ENCODE results near the gene EXD3. TPM values are rescaled to one million over a fixed set of nuclear protein-coding genes. Genes with fewer than 3 reads are reported as not detected.

Gene EXD3
- total RNA-seq, 1 experiment from 2014 or later: 1.4 TPM

DNA sequence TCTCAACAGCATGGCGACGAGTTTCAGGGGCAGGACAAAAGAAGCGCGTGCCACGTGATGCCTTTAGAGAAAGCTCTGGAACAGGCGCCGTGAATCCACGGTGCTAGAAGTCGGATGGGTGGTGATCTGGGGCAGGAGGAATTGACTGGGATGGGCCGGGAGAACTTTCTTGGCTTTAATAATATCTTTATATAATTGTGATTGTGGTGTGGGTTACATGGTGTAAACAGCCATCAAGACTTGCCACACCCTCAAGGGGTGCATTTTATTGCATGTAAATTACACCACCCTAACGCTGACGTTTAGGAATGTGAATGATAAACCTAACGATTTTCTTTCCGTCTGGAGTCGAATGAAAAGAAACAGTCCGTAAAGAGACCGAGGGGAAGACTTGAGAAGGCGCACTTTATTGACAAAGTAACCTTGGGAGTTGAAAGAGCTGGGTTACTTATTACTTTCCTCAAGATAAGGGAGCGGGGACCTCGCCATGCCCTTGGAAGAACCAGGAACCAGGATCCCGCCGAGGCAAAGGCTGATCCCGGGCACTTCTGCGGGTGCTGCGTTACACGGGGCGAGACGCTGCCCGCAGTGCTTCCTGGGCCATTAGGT lies 129.4 kb downstream of the EXD3 start:
- in situ Hi-C loops (cut with HindIII; ENCODE audit: low pct_unique_long_range_greater_than_20kb, low sequenced_read_pairs): no loop called here
- no peak for DNase-seq (ENCODE audit: low read depth, low spot score)

DNA sequence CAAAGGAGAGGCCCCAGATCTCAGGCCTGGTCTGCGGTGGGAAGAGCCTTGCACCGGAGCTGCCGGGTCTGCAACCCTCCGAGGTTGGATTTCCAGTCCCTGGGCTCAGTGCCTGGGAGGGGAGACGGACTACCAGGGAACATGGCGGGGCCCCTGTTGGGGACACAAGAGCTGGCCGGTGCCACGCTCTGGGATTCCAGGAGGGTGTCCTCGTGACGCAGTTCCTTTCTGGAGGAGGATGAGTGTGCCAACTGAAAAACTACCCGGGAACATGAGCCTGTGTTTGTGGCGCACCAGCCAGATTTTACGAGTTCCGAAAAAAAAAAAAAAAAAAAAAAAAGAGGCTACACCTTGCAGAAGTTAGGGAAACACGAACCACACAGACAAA lies 129.9 kb downstream of the EXD3 start:
- in situ Hi-C loops (cut with HindIII; ENCODE audit: low pct_unique_long_range_greater_than_20kb, low sequenced_read_pairs): no loop called here
- no peak for DNase-seq (ENCODE audit: low read depth, low spot score)

DNA sequence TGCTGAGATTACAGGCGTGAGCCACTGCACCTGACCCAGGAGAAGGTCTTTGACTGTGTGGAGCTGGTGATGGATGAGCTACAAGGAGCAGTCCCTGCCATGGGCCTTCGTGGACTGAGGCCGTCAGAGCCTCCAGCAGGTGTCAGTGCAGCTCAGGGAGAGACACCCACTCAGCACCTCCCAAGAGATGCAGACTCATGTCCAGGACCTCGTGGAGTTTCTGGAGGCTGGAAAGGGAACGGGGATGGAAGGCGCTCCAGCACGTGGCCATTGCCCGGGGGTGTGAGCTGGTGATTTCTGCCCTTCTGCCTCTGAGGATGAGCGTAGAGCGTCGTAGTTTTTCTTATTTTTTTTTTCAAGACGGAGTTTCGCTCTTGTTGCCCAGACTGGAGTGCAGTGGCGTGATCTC lies 136.0 kb downstream of the EXD3 start:
- in situ Hi-C loops (cut with HindIII; ENCODE audit: low pct_unique_long_range_greater_than_20kb, low sequenced_read_pairs): no loop called here
- DNase-seq (ENCODE audit: low read depth, low spot score): peak; percentile 92

DNA sequence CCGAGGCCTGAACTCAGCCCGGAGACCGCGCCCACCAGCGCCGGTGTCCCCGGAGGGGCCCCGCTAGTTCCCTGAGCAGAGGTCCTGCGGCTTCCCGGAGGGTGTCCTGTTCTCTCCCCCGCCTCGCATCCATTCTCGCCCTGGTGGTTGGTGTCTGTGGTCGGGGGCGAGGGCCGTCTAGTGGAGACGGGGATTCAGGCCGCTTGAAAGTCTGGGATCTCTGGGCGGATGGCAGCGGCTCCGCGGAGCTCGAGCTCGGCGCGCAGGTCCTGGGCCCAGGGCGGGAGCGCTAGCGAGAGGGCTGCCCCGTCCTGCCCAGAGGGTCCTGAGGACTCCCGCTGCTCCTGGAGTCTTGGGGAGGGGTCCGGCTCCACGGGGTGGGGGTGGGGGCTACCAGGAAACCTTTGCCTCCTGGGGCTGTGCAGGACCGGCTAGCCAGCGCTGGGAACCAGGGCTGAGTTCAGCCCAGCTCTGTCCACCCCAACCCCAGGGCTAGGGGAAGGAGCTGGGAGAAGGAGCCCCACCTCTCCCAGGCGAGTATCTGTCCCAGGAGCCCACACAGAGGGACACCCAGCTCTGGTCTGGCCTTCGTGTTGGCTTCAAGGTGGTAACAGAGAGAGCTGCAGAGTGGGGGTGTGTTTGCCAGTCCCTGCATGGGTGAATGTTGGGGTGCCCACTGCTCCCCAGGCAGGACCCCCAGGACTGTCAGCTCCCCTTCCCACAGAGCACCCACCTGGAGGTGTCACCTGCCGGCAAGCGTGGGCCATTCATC lies 141.4 kb downstream of the EXD3 start:
- in situ Hi-C loops (cut with HindIII; ENCODE audit: low pct_unique_long_range_greater_than_20kb, low sequenced_read_pairs): no loop called here
- no peak for DNase-seq (ENCODE audit: low read depth, low spot score)

DNA sequence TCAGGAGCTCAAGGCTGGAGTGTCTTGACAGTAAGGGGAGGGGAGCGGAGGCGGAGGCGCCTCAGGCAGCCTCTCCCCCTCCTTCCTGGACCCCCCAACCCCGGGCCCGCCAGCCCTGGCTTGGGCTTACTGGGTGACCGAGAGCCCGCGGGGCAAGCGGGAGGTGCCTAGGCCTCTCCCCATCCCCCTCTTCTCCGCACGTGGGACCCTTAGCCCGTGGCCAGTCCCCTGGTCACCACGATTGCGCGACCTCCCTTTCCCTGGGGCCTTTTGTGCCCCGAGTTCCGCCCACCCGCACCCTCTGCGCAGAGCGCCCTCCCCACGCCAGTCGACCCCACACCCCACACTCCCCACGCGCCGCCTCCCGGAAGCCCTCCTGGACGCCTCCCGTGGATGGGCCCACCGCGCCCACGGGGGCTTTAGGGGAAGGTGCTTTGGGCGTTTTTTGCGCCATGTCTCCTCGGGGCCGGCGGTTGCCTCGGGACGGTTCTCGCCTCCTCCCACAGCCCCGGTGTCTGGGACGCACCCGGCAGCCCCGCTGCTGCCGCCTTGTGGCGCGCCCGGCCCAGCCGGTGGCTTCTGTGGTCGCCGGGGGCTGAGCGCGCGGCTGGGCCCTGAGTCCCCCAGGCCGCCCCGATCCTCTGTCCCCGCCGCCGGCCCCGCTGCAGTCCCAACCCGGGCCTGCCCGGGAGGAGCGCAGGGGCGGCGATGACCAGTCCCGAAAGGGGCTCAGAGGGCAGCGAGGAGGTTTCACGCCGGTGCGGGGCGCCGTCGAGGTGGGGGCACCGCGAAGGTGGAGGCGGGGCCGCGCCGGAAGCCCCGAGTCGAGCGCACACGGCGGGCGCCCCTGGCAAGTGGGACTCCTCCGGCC lies 142.3 kb downstream of the EXD3 start:
- in situ Hi-C loops (cut with HindIII; ENCODE audit: low pct_unique_long_range_greater_than_20kb, low sequenced_read_pairs): no loop called here
- no peak for DNase-seq (ENCODE audit: low read depth, low spot score)

DNA sequence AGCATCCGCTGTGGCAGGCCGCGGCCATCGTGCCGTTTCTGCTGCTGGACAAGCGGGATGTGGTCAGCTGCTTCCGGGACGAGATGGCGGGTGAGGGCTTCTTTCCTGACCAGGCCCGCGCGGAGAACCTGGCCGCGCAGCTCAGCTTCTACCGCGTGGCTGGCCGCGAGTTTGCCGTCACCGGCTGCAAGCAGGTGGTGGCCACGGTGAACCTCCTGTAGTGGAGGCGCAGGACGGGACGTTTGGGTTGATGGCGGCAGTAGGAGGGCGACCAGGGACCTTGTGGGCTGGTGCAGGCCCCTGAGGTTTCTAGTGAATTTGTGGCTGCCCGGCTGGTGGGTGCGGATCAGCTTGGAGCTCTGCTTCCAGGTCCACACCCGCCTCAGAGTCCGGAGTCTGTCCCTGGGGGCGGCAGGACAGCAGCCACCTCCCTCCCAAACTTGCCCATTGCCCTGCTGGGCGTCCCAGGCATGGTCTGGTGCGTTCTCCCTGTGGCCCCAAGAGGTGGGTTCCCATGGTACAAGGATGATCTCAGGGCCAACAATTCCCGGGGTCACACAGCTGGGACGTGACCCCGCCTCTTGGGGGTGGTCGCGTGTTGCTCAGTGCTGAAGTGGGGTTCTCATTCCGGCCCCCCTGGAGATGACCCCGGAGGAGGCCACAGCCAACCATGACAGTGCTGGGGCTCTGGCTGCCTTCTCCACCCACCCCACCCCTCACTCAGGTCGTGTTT lies 143.1 kb downstream of the EXD3 start:
- in situ Hi-C loops (cut with HindIII; ENCODE audit: low pct_unique_long_range_greater_than_20kb, low sequenced_read_pairs): no loop called here
- no peak for DNase-seq (ENCODE audit: low read depth, low spot score)

DNA sequence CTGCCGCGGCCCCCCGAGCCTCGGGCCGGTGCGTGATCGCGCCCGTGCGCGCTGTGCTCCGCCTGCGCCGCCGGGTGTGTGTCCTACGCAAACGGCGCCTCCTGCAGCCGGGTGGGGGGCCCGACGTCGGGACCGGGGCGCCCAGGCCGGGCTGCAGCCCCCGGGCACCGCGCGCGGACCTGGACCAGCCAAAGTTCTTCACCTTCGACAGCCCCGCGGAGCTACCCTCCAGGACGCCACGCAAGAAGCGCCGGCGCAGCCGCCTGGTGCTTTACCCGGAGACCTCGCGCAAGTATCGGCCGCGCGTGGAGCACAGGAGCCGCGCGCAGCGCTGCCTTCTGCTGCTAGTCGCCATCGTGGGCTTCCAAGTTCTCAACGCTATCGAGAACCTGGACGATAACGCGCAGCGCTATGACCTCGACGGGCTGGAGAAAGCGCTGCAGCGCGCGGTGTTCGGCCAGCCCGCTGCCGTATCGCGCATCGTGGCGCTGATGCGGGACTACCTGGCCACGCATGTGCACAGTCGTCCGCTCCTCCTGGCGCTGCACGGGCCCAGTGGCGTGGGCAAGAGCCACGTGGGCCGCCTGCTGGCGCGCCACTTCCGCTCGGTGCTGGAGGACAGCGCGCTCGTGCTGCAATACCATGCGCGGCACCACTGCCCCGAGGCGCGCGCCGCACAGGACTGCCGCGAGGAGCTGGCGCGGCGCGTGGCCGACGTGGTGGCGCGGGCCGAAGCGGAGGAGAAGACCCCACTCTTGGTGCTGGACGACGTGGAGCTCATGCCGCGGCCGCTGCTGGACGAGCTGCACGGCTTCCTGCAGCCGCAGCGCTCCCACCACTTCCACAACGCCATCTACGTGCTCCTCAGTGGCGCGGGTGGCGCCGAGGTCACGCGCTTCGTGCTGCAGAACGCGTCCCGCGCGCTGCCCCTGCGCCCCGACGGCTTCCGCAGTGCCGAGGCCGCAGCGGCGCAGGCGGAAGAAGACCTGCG lies 143.9 kb downstream of the EXD3 start:
- DNase-seq (ENCODE audit: low read depth, low spot score): no peak
- in situ Hi-C loops (cut with HindIII; ENCODE audit: low pct_unique_long_range_greater_than_20kb, low sequenced_read_pairs): no loop called here

DNA sequence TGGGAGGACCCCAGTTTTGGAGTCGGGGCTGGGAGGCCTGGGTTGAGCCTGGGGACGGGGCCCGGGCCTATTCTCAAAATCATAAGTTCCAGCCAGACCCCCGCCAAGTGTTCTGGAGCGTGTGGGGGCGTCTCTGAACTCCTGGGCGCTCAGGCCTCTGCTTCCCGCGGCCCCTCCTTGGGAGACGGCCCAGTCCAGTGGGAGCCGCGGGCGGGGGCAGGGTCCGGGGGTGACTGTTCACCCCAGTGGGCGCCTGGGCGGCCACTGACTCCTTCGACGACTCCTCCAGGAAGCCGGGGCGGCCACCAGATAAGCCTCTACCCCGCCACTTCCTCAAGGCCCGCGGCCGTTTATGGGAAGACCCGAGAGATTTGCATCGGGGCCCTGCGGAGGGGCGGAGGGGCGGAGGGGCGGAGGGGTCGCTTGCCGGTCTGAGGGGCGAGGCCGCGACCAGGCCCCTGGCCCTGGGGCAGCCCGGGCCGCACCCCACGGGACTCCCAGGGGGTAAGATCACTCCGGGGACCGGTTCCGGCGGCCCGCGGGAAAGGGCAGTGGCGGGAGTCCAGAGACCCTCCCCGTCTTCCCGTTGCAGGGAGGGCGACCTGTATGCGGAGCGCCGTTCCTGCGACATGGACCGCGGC lies 144.8 kb downstream of the EXD3 start:
- no peak for DNase-seq (ENCODE audit: low read depth, low spot score)
- in situ Hi-C loops (cut with HindIII; ENCODE audit: low pct_unique_long_range_greater_than_20kb, low sequenced_read_pairs): no loop called here

DNA sequence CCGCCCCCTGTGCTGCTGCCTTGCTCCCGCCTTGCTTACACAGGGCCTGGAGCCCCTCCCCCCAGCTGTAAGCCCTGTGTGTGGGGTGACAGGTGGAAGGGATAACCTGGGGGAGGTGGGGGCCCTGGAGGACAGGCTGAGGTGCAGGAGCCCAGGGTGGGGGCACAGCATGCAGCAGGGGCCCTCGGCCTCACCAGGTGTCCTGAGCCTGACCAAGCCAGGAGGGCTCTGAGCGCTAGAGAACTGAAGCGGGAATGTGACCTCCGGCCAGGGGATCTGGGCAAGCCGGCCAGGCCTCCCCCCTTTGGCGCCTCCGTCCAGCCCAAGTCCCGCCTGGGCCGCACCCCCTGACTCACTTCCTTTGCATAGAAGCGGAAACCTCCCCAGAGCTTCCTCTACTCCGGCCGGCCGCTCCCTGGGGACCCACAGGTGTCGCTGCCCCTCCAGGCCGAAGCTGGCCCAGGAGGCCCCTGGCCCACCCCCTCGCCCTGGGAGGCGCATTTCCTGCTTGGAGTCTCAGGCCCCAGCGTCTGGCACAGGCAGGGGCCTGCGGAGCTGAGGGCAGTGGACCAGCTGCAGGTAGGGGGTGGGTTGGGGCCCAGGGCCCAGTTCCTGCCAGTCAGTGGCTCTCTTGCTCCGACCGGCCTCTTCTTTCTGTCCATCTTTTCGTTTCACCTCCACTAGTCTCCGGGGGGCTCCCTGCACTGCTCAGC lies 145.5 kb downstream of the EXD3 start, which contains the start of gene TOR4A:
Gene TOR4A, plus strand, starts transcription at position 398 of the 713 bp plus-strand sequence. CDS start 964 bp downstream, outside the sequence.
- in situ Hi-C loops (cut with HindIII; ENCODE audit: low pct_unique_long_range_greater_than_20kb, low sequenced_read_pairs): no loop called here
- no peak for DNase-seq (ENCODE audit: low read depth, low spot score)

DNA sequence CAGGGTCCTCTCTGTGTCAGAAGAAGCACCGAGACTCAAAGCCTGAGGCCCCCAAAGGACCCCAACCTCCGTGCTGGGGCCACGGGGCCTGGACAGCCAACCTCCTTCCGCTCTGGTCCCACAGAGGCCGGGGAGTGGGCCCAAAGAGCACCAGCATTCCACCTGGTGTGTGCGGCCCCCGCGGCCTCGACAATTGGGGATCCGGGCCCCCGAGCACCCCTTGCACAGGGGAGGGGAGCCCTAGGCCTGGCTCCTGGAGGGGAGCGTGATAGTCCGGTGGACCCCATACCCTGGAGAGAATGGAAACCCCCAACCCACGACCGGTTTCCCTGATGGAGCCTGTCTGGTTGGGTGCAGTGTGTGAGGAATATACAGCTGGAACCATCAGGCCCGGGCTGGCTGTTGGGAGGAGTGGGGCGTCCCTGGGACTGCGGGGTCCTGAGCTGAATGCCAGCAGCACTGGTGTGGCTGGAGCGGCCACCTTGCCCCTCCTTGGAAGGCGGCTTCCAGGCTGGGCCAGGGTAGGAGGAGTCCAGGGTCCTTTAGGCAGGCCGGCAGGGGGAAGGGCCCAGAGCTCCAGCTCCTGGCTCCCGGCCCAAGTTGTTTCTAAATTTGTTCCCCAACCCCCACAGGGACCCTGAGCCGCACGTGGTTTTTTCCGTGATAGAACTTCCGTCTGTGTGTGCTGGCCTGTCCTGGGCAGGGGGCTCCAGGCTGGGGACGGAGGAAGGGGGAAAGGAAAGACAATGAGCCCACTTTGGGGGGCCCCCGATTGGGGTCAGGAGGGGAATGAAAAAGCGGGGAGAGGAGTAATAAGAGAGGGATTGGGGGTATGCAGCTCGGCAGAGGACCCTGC lies 146.3 kb downstream of the EXD3 start:
- in situ Hi-C loops (cut with HindIII; ENCODE audit: low pct_unique_long_range_greater_than_20kb, low sequenced_read_pairs): no loop called here
- no peak for DNase-seq (ENCODE audit: low read depth, low spot score)

DNA sequence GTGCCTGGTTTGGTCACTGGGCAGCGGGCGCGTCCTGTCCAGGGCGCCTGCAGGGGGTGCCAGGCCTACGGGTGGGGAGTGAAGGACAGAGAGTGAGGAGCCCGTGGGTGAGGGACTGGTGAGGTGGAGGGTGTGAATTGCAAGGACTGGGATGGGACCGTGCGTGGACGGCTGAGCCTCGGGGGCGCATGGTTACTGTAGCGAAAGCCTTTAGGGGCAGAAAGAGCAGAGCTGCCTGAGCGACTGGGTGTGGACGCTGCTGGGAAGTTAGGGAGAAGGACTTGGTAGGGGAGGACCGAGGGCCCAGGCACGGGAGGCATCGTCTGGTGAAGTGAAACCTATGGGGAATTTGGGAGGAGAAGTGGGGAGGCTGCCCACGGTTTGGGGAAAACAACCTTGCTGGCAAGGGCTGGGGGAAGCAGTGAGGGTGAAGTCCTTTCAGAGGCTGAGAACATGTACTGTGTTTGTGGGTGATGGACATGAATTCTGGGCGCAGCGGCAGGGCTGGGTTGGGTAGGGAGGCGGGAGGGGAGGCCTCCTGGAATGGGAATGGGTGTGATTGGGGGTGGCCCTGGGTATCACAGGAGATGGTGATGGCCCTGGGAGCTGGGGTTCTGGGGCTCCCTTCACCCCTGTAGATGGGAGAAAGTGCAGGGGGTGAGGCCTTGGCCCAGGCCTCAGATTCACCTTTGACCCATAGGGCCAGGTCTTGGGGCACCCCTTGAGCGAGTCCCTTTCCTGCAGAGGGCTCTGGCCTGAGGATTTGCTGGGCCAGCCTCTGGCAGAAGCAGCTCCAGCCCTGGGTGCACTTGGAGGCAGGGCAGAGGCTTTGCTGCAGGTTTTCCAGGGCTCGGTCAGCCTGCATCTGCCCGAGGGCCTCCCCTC lies 147.1 kb downstream of the EXD3 start:
- DNase-seq (ENCODE audit: low read depth, low spot score): no peak
- in situ Hi-C loops (cut with HindIII; ENCODE audit: low pct_unique_long_range_greater_than_20kb, low sequenced_read_pairs): no loop called here

DNA sequence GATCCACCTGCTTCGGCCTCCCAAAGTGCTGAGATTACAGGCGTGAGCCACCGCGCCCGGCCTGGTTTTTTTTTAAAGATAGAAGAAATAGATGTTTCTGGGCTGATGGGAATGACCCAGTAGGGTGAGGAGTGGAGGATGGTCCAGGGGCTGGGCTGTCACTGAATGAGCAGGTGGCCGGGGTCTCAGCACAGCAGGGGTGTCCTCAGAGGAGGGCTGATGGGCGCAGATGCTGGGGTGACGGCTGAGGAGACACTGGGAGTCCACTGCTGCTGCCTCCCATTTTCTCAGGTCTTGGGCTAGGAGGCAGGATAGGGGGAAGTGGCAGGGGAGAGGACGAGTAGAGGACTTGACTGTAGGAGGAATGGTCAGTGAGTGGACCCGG lies 147.8 kb downstream of the EXD3 start:
- DNase-seq (ENCODE audit: low read depth, low spot score): no peak
- in situ Hi-C loops (cut with HindIII; ENCODE audit: low pct_unique_long_range_greater_than_20kb, low sequenced_read_pairs): no loop called here

DNA sequence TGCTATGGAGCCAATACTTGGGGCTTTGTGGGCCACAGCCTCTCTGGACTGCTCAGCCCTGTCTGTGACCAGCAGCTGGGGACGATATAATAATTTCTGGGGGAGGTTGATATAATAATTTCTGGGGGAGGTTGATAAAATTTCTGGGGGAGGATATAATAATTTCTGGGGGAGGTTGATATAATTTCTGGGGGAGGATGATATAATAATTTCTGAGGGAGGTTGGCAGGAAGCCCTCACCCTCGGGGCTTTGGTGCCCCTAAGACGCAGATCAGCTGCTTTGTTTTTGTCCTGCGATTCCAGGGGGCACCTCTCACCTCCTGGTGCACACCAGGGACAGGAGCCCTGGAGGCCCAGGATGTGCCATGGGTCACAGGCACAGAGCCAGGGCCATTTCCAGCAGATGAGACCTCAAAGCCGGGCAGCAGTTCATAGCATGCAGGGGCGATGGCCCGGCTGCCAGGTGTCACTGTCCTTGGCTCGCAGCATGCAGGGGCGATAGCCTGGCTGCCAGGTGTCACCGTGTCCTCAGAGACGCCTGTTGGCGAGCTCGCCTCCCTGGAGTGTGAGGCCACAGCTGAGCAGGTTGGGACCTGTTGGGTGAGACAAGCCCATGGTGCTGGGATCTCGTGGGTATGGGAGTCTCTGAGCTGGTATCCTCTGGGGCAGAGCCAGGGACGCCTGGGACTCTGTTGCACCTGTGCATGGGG lies 149.2 kb downstream of the EXD3 start:
- in situ Hi-C loops (cut with HindIII; ENCODE audit: low pct_unique_long_range_greater_than_20kb, low sequenced_read_pairs): no loop called here
- DNase-seq (ENCODE audit: low read depth, low spot score): no peak

DNA sequence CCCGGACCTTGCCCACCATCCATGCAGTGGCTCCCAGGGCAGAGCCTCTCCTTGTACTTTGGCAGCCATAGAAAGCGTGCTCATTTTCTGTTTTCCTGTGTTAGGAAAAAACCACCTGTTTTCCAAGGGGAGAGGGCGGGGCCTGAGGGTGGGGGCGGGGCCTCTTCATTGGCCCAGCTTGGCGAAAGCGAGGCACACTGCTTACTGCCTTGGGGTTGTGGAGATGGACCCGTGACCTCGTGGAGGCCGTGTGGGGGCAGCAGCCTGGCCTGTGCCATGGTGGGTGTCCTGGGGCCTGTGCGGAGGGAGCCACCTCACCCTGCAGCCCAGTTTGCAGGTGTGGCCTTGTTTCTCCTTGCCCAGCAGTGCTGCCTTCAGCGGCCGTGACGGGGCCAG lies 149.9 kb downstream of the EXD3 start:
- in situ Hi-C loops (cut with HindIII; ENCODE audit: low pct_unique_long_range_greater_than_20kb, low sequenced_read_pairs): no loop called here
- DNase-seq (ENCODE audit: low read depth, low spot score): no peak
